HG03565 (cell line): ENCODE measurements around the gene ALPK3.

Source experiments
- ATAC-seq: cut with Tn5 transposase; IDR thresholded peaks from one replicate; pipeline ENCODE4 v1.9.1; 2021; ENCODE audit warnings: mild to moderate bottlenecking, moderate library complexity; ENCODE audit not compliant: unreplicated experiment

The ALPK3 gene

GRCh38 chr15:84798436-84798946 lies 18.7 kb upstream of the ALPK3 start:
- ATAC-seq = no peak

GRCh38 chr15:84799511-84800187 lies 17.5 kb upstream of the ALPK3 start:
- ATAC-seq = no peak

- no peak for ATAC-seq
These were observed 16.8 kb upstream of the ALPK3 start for GRCh38 chr15:84800365-84800806.

- ATAC-seq = no peak
These were observed 12.9 kb upstream of the ALPK3 start for GRCh38 chr15:84804005-84804900.

- no peak for ATAC-seq
These were observed 11.9 kb upstream of the ALPK3 start for GRCh38 chr15:84805221-84805620.

- no peak for ATAC-seq
These were observed 9.9 kb upstream of the ALPK3 start for GRCh38 chr15:84807228-84807627.

GRCh38 chr15:84810073-84810840 lies 6.9 kb upstream of the ALPK3 start:
- no peak for ATAC-seq

- no peak for ATAC-seq
These were observed 6.0 kb upstream of the ALPK3 start for GRCh38 chr15:84811151-84811550.

- no peak for ATAC-seq
These were observed 5.3 kb upstream of the ALPK3 start for GRCh38 chr15:84811828-84812227.

GRCh38 chr15:84812842-84813241 lies 4.3 kb upstream of the ALPK3 start:
- ATAC-seq = no peak

GRCh38 chr15:84813435-84813834 lies 3.7 kb upstream of the ALPK3 start:
- no peak for ATAC-seq

GRCh38 chr15:84813931-84814330 lies 3.2 kb upstream of the ALPK3 start:
- no peak for ATAC-seq

GRCh38 chr15:84814916-84815315 lies 2.2 kb upstream of the ALPK3 start:
- no peak for ATAC-seq

GRCh38 chr15:84817466-84818081 lies 418 bp downstream of the ALPK3 start:
- no peak for ATAC-seq

GRCh38 chr15:84818261-84819131 lies 1.3 kb downstream of the ALPK3 start:
- no peak for ATAC-seq

GRCh38 chr15:84819291-84819768 lies 2.2 kb downstream of the ALPK3 start:
- no peak for ATAC-seq

- no peak for ATAC-seq
These were observed 2.6 kb downstream of the ALPK3 start for GRCh38 chr15:84819791-84820190.

GRCh38 chr15:84821501-84822021 lies 4.4 kb downstream of the ALPK3 start:
- ATAC-seq = no peak

- ATAC-seq = no peak
These were observed 5.6 kb downstream of the ALPK3 start for GRCh38 chr15:84822653-84823281.
